Activated naive CD8-positive, alpha-beta T cell treated with anti-CD3 and anti-CD28 coated beads, Interleukin-2, amount 50 U/mL, for 24 hours (primary cell): ENCODE results near the gene ROCK2.
A peak's percentile ranks its signal among the peaks of the same experiment; 100 is the strongest.

Source experiments
- ATAC-seq: fragments of 150-1000 bp; cut with Tn5 transposase; one replicate; pipeline ENCODE4 v1.10.0; 2021
- DNase-seq: peaks from one replicate; pipeline ENCODE4 v3.0.0; 2021
- H3K27ac Mint-ChIP-seq: one replicate; pipeline ENCODE4 v1.8.0; 2021; ENCODE audit warnings: mild to moderate bottlenecking, mixed read lengths
- H3K27me3 Mint-ChIP-seq: one replicate; pipeline ENCODE4 v1.8.0; 2021; ENCODE audit warnings: mixed read lengths
- H3K36me3 Mint-ChIP-seq: one replicate; pipeline ENCODE4 v1.8.0; 2021; ENCODE audit warnings: low read depth, mixed read lengths
- H3K4me1 Mint-ChIP-seq: one replicate; pipeline ENCODE4 v1.8.0; 2021; ENCODE audit warnings: mixed read lengths
- H3K4me3 Mint-ChIP-seq: one replicate; pipeline ENCODE4 v1.8.0; 2021; ENCODE audit warnings: mild to moderate bottlenecking, moderate library complexity, mixed read lengths
- H3K9me3 Mint-ChIP-seq: one replicate; pipeline ENCODE4 v1.8.0; 2021; ENCODE audit warnings: mixed read lengths

Gene ROCK2

DNA sequence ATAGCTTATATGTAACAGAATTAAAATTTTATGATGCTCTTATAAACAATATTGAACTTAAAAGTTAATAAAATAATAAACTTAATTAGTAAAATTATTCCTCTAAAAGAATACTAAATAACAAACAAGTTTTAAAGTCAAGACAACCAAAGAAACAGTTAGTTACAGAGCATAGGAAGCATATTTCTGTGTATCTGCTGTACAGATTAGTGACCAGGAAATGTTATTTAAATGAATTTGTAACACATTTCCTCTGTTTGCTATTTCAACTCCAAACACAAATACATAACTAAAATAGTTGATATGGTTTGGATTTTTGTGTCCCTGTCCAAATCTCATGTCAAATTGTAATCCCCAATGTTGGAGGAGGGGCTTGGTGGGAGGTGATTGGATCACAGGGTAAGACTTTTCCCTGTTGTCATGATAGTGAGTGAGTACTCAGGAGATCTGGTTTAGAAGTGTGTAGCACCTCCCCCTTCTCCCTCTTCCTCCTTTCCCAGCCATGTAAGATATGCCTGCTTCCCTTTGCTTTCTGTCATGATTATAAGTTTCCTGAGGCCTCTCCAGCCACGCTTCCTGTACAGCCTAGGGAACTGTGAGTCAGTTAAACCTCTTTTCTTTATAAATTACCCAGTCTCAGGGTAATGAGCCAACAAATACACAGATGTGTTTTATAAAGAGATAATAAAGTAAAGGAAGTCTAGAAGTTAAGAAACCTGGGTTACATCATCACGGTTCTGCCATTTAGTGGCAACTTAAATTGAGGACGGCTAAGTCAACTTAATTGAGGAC, 51.8 kb downstream of the ROCK2 start:
- peak; percentile 24 for ATAC-seq
- Mint-ChIP-seq H3K27me3 (no peaks in the 10 kb centered on the region), H3K36me3 (no peaks in the 10 kb centered on the region), H3K4me1 (peaks cover 21% of the 10 kb centered on the region), H3K9me3 (no peaks in the 10 kb centered on the region), H3K27ac (no peak overlapping the region), H3K4me3 (no peak overlapping the region)
- no peak for DNase-seq

DNA sequence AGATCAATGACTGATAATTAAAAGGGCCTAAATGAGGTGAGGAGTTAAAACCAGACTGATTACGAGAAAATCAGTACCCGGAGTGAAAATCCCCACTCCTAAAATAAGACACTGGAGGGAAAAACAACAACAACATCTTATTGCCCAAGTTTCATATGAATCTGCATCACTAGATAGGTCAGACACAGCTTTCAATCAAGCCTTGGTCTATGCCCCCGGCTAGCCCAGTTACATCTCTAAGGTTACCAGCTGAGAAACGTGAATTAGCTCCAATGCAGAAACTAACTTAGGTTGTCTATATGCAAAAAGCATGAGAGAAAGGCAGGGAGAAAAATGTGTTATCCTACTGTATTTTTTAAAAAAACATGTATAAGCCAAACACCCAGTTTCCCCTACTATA, 53.7 kb downstream of the ROCK2 start:
- no peak overlapping the region for H3K27ac Mint-ChIP-seq
- DNase-seq (no peak), ATAC-seq (no peak)
- H3K36me3 Mint-ChIP-seq = peaks cover 2% of the 10 kb centered on the region
- no peaks in the 10 kb centered on the region for H3K27me3 Mint-ChIP-seq
- H3K4me1 Mint-ChIP-seq = peaks cover 18% of the 10 kb centered on the region
- no peak overlapping the region for H3K4me3 Mint-ChIP-seq
- H3K9me3 Mint-ChIP-seq = peaks cover 2% of the 10 kb centered on the region

GRCh38 chr2:11290211-11290610, 54.2 kb downstream of the ROCK2 start:
- no peak overlapping the region for H3K4me3 Mint-ChIP-seq

GRCh38 chr2:11288431-11288830, 56.0 kb downstream of the ROCK2 start:
- Mint-ChIP-seq H3K36me3 (peaks cover 22% of the 10 kb centered on the region), H3K9me3 (peaks cover 12% of the 10 kb centered on the region), H3K4me3 (no peak overlapping the region), H3K27ac (no peak overlapping the region), H3K27me3 (no peaks in the 10 kb centered on the region), H3K4me1 (peaks cover 18% of the 10 kb centered on the region)
- DNase-seq (no peak), ATAC-seq (no peak)

More at GRCh38 chr2:11290211-11290610, 54.2 kb downstream of the ROCK2 start:
- peaks cover 7% of the 10 kb centered on the region for H3K9me3 Mint-ChIP-seq
- peaks cover 18% of the 10 kb centered on the region for H3K4me1 Mint-ChIP-seq
- H3K27me3 Mint-ChIP-seq = no peaks in the 10 kb centered on the region
- H3K27ac Mint-ChIP-seq = no peak overlapping the region
- peaks cover 7% of the 10 kb centered on the region for H3K36me3 Mint-ChIP-seq
- ATAC-seq (no peak), DNase-seq (no peak)

DNA sequence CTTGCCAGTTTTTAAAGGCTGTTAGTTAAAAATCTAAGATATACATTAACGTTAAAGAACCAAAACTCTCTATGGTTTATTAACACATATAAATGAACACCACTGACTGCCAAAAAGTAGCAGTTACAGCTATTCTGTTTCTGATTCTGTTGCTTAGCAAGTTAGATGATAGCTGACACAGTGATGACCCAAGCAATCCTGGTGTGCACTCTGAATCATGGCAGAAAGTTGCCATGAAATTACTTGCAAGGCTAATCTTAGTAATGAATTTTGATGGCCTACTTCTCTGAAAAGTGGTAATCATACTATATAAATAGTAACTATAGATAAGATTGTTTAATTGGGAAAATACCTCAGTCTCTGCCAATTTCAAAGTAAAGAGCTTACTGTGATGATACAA, 57.7 kb downstream of the ROCK2 start:
- ATAC-seq = no peak
- Mint-ChIP-seq H3K9me3 (peaks cover 12% of the 10 kb centered on the region), H3K36me3 (peaks cover 31% of the 10 kb centered on the region), H3K27ac (no peak overlapping the region), H3K4me3 (no peak overlapping the region), H3K27me3 (no peaks in the 10 kb centered on the region), H3K4me1 (peaks cover 10% of the 10 kb centered on the region)
- no peak for DNase-seq

DNA sequence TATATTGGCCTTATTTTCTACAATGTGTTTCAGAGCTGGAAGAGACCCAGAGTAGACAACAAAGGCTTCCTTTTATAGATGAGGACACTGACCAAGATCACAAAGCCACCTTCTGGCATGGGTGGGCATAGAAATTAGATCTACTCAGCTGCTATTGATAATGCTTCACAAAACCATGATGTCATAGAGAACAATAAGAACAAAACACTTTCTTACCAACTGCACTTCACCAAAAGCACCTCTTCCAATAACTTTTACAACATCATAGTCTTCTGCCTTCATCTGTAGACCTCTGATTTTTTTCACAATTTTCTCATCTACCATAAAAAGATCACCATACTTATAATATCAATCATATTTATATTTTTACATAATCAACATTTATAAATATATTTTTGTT, 58.1 kb downstream of the ROCK2 start:
- H3K9me3 Mint-ChIP-seq = peaks cover 12% of the 10 kb centered on the region
- ATAC-seq (no peak), DNase-seq (no peak)
- H3K4me3 Mint-ChIP-seq = no peak overlapping the region
- H3K36me3 Mint-ChIP-seq = peaks cover 34% of the 10 kb centered on the region
- H3K4me1 Mint-ChIP-seq = peaks cover 7% of the 10 kb centered on the region
- H3K27me3 Mint-ChIP-seq = no peaks in the 10 kb centered on the region
- H3K27ac Mint-ChIP-seq = no peak overlapping the region

DNA sequence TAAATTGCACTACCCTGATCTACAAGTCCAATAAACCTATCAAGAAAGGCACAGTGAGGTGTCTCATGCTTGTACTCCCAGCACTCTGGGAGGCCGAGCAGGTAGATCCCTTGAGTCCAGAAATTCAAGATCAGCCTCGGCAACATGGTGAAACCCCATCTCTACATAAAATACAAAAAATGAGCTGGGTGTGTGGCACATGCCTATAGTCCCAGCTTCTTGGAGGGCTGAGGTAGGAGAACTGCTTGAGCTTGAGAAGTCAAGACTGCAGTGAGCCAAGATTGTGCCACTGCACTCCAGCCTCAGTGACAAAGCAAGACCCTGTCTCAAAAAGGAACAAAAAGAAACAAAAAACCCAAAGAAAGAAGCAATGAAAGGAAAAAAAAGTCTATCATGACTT, 58.9 kb downstream of the ROCK2 start:
- Mint-ChIP-seq H3K9me3 (peaks cover 12% of the 10 kb centered on the region), H3K4me1 (peaks cover 8% of the 10 kb centered on the region), H3K36me3 (peaks cover 37% of the 10 kb centered on the region), H3K4me3 (no peak overlapping the region), H3K27me3 (no peaks in the 10 kb centered on the region), H3K27ac (no peak overlapping the region)
- ATAC-seq = no peak
- DNase-seq = no peak

DNA sequence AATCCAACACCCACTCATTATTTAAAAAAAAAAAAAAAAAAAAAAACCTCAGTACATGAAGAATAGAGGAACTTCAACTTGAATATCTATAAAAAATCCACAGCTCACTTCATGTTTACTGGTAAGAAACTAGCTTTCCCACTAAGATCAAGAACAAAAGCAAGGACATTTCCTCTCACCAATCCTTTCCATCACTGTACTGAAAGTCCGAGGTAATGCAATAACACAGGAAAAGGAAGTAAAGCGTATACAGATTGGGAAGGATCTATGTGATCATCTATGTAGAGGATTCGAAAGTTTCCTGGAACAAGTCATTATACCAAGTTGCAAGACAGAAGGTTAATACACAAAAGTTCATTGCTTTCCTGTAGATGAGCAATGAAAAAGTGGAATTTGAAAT, 63.2 kb downstream of the ROCK2 start:
- Mint-ChIP-seq H3K27ac (no peak overlapping the region), H3K4me1 (peaks cover 6% of the 10 kb centered on the region), H3K27me3 (no peaks in the 10 kb centered on the region), H3K9me3 (peaks cover 16% of the 10 kb centered on the region), H3K4me3 (no peak overlapping the region), H3K36me3 (peaks cover 56% of the 10 kb centered on the region)
- DNase-seq (no peak), ATAC-seq (no peak)

DNA sequence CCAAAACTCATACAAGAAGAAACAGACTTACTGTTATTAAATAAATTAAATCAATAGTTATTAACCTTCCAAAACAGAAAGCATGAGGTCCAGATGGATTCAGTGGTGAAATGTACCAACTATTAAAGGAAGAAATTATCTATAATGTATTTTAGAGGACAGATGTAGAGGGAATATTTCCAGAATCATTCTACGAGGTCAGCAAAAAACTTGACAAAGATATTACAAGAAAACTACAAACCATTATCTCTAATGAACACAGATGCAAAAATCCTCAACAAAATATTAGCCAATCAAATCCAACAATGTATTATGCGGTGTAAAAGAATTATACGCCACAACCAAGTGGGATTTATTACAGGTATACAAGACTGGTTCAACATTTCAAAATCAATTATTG, 63.7 kb downstream of the ROCK2 start:
- DNase-seq (no peak), ATAC-seq (no peak)
- peaks cover 11% of the 10 kb centered on the region for H3K4me1 Mint-ChIP-seq
- no peak overlapping the region for H3K27ac Mint-ChIP-seq
- no peak overlapping the region for H3K4me3 Mint-ChIP-seq
- no peaks in the 10 kb centered on the region for H3K27me3 Mint-ChIP-seq
- peaks cover 56% of the 10 kb centered on the region for H3K36me3 Mint-ChIP-seq
- peaks cover 14% of the 10 kb centered on the region for H3K9me3 Mint-ChIP-seq

DNA sequence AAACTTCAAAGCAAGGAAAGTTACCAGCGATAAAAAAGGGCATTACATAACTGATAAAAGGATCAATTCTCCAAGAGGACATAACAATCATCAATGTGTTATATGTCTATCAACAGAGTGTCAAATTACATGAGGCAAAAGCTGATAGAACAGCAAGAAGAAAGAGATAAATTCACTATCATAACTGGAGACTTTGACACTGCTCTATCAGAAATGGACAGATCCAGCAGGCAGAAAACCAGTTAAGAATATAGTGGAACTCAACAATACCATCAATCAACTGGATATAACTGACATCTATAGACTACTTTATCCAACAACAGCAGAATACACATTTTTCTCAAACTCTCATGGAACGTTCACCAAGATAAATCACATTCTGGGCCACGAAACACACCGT, 65.0 kb downstream of the ROCK2 start:
- Mint-ChIP-seq H3K4me3 (no peak overlapping the region), H3K27ac (no peak overlapping the region), H3K4me1 (peaks cover 17% of the 10 kb centered on the region), H3K27me3 (no peaks in the 10 kb centered on the region), H3K36me3 (peaks cover 48% of the 10 kb centered on the region), H3K9me3 (peaks cover 4% of the 10 kb centered on the region)
- no peak for ATAC-seq
- no peak for DNase-seq

GRCh38 chr2:11278219-11278618, 66.2 kb downstream of the ROCK2 start:
- Mint-ChIP-seq H3K36me3 (peaks cover 44% of the 10 kb centered on the region), H3K4me1 (peaks cover 28% of the 10 kb centered on the region), H3K27ac (no peak overlapping the region), H3K9me3 (peaks cover 7% of the 10 kb centered on the region), H3K27me3 (no peaks in the 10 kb centered on the region), H3K4me3 (no peak overlapping the region)
- DNase-seq (no peak), ATAC-seq (no peak)

DNA sequence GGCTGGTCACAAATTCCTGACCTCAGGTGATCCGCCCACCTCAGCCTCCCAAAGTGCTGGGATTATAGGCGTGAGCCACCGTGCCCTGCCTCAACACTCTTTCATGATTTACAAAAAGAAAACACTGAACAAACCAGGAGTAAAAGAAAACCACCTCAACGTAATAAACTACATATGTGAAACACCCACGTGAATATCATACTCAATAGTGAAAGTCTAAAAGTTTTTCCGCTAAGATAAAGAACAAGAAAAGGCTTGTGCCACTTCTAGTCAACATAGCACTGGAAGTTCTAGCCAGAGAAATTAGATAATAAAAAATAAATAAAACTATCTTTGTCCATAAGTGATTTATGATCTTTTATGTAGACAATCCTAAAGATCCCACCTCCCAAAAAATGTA, 68.5 kb downstream of the ROCK2 start:
- H3K4me3 Mint-ChIP-seq = no peak overlapping the region
- no peak overlapping the region for H3K27ac Mint-ChIP-seq
- ATAC-seq (peak; percentile 38), DNase-seq (no peak)
- no peaks in the 10 kb centered on the region for H3K27me3 Mint-ChIP-seq
- H3K9me3 Mint-ChIP-seq = peaks cover 7% of the 10 kb centered on the region
- peaks cover 36% of the 10 kb centered on the region for H3K36me3 Mint-ChIP-seq
- H3K4me1 Mint-ChIP-seq = peaks cover 33% of the 10 kb centered on the region

- H3K4me3 Mint-ChIP-seq = peak overlapping the region; percentile 15
- H3K9me3 Mint-ChIP-seq = peaks cover 14% of the 10 kb centered on the region
- ATAC-seq (peak; percentile 99), DNase-seq (no peak)
- H3K4me1 Mint-ChIP-seq = peaks cover 35% of the 10 kb centered on the region
- H3K27ac Mint-ChIP-seq = peak overlapping the region; percentile 68
- no peaks in the 10 kb centered on the region for H3K27me3 Mint-ChIP-seq
- peaks cover 32% of the 10 kb centered on the region for H3K36me3 Mint-ChIP-seq
These were observed 73.5 kb downstream of the ROCK2 start for GRCh38 chr2:11270891-11271290.

- Mint-ChIP-seq H3K36me3 (peaks cover 22% of the 10 kb centered on the region), H3K4me3 (no peak overlapping the region), H3K27me3 (no peaks in the 10 kb centered on the region), H3K4me1 (peaks cover 16% of the 10 kb centered on the region), H3K9me3 (peaks cover 11% of the 10 kb centered on the region), H3K27ac (no peak overlapping the region)
- ATAC-seq = no peak
- DNase-seq = no peak
These were observed 76.5 kb downstream of the ROCK2 start for GRCh38 chr2:11267931-11268330.

DNA sequence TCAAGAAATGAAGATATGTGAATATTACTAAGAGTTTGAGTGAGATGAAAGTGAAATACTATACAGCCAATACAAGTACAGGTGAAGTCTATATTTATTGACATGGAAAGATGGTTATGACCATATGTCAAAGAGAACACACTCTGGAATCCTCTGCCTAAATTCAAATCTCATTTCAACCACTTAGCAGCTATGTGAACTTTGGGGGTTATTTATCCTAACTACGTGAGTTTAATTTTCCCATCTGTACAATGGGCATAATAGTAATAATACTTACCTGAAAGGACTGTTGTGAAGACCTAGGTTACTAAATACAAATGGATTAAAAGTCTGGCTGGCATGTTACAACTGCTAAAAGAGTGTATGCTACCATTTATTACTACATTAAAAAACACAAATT, 79.6 kb downstream of the ROCK2 start:
- peaks cover 4% of the 10 kb centered on the region for H3K9me3 Mint-ChIP-seq
- no peaks in the 10 kb centered on the region for H3K27me3 Mint-ChIP-seq
- H3K4me3 Mint-ChIP-seq = no peak overlapping the region
- peaks cover 11% of the 10 kb centered on the region for H3K36me3 Mint-ChIP-seq
- H3K27ac Mint-ChIP-seq = no peak overlapping the region
- H3K4me1 Mint-ChIP-seq = no peaks in the 10 kb centered on the region
- ATAC-seq (no peak), DNase-seq (no peak)

DNA sequence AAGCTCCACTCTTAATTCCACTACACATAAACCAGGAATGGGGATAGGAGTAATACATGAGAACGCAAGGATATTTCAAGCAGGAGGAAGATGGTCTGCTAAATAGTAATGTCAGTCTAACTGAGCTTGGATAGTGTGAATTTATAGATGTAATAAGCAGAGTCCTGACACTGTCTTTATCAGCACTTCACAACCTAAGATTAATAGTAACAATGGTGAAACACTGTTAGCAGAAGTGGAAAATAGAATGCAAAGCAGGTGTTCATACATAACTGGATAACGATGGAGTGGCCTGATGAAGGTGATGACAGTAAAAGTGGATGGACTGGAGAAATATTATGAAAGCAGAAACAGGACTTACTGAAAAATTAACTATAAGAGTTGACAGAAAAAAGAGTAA, 80.4 kb downstream of the ROCK2 start:
- Mint-ChIP-seq H3K27me3 (no peaks in the 10 kb centered on the region), H3K27ac (no peak overlapping the region), H3K4me3 (no peak overlapping the region), H3K36me3 (peaks cover 8% of the 10 kb centered on the region), H3K9me3 (peaks cover 3% of the 10 kb centered on the region), H3K4me1 (no peaks in the 10 kb centered on the region)
- DNase-seq (no peak), ATAC-seq (no peak)
